H9 (cell line): Measurements from ENCODE around the gene SSTR3. TPM values are rescaled to one million over a fixed set of nuclear protein-coding genes. Genes with fewer than 3 reads are reported as not detected.

Experiments used
- DNase-seq: peaks from one replicate; pipeline ENCODE4 v3.0.0-alpha.2; 2017
- H2AFZ ChIP-seq: one replicate; pipeline ENCODE4 v1.6.1; 2013; ENCODE audit warnings: mild to moderate bottlenecking, low read length, control low read depth, moderate library complexity
- H2AK5ac ChIP-seq: 2 replicates; pipeline ENCODE4 v1.6.1; 2013; ENCODE audit warnings: low read length, control low read depth, mixed read lengths; ENCODE audit not compliant: insufficient read length
- H2BK120ac ChIP-seq: one replicate; pipeline ENCODE4 v1.6.1; 2013; ENCODE audit warnings: low read depth, mild to moderate bottlenecking, low read length, control low read depth, inconsistent platforms; ENCODE audit not compliant: poor library complexity, severe bottlenecking
- H2BK12ac ChIP-seq: 2 replicates; pipeline ENCODE4 v1.6.1; 2013; ENCODE audit warnings: low read length, control low read depth, mixed read lengths, low read depth; ENCODE audit not compliant: insufficient read length
- H2BK15ac ChIP-seq: 2 replicates; pipeline ENCODE4 v1.6.1; 2013; ENCODE audit warnings: low read depth, low read length, control low read depth
- H2BK20ac ChIP-seq: one replicate; pipeline ENCODE4 v1.6.1; 2013; ENCODE audit warnings: low read depth, mild to moderate bottlenecking, low read length, control low read depth, inconsistent platforms; ENCODE audit not compliant: poor library complexity, severe bottlenecking
- H2BK5ac ChIP-seq: 2 replicates; pipeline ENCODE4 v1.6.1; 2013; ENCODE audit warnings: low read length, control low read depth, mixed read lengths; ENCODE audit not compliant: insufficient read length
- H3K14ac ChIP-seq: 2 replicates; pipeline ENCODE4 v1.6.1; 2013; ENCODE audit warnings: low read length, control low read depth; ENCODE audit not compliant: insufficient read depth
- H3K18ac ChIP-seq: 2 replicates; pipeline ENCODE4 v1.6.1; 2013; ENCODE audit warnings: low read depth, mild to moderate bottlenecking, mixed read lengths, low read length, control low read depth; ENCODE audit not compliant: insufficient read length
- H3K23ac ChIP-seq: 2 replicates; pipeline ENCODE4 v1.6.1; 2013; ENCODE audit warnings: low read length, control low read depth, mixed read lengths, low read depth; ENCODE audit not compliant: insufficient read length
- H3K23me2 ChIP-seq: 2 replicates; pipeline ENCODE4 v1.6.1; 2013; ENCODE audit warnings: low read depth, mild to moderate bottlenecking, mixed read lengths, low read length, control low read depth; ENCODE audit not compliant: insufficient read length, poor library complexity, severe bottlenecking
- H3K27ac ChIP-seq: 2 replicates; pipeline ENCODE4 v1.5.1; 2013; ENCODE audit warnings: low read length, control low read depth, mixed read lengths, low read depth; ENCODE audit not compliant: insufficient read length
- H3K27me3 ChIP-seq: 2 replicates; pipeline ENCODE4 v1.6.1; 2013; ENCODE audit warnings: low read length, control low read depth, inconsistent platforms; ENCODE audit not compliant: insufficient read depth
- H3K4ac ChIP-seq: 2 replicates; pipeline ENCODE4 v1.6.1; 2013; ENCODE audit warnings: low read depth, mild to moderate bottlenecking, control low read depth, inconsistent platforms, low read length, moderate library complexity
- H3K4me1 ChIP-seq: 2 replicates; pipeline ENCODE4 v1.6.1; 2013; ENCODE audit warnings: low read length, control low read depth, inconsistent platforms; ENCODE audit not compliant: insufficient read depth
- H3K4me2 ChIP-seq: 2 replicates; pipeline ENCODE4 v1.6.1; 2013; ENCODE audit warnings: low read length, control low read depth, mixed read lengths; ENCODE audit not compliant: insufficient read length, insufficient read depth
- H3K56ac ChIP-seq: 2 replicates; pipeline ENCODE4 v1.6.1; 2013; ENCODE audit warnings: low read depth, mild to moderate bottlenecking, mixed read lengths, low read length, control low read depth; ENCODE audit not compliant: insufficient read length
- H3K79me1 ChIP-seq: 2 replicates; pipeline ENCODE4 v1.6.1; 2013; ENCODE audit warnings: low read depth, mild to moderate bottlenecking, moderate library complexity, low read length, control low read depth, inconsistent platforms; ENCODE audit not compliant: insufficient read depth, poor library complexity, severe bottlenecking
- H3K79me2 ChIP-seq: 2 replicates; pipeline ENCODE4 v1.6.1; 2013; ENCODE audit warnings: low read length, control low read depth, inconsistent platforms; ENCODE audit not compliant: insufficient read depth
- H3K9ac ChIP-seq: 2 replicates; pipeline ENCODE4 v1.6.1; 2013; ENCODE audit warnings: low read length, control low read depth, mixed read lengths; ENCODE audit not compliant: insufficient read length; ENCODE audit errors: extremely low read depth
- H3K9me3 ChIP-seq: one replicate; pipeline ENCODE4 v1.6.1; 2013; ENCODE audit warnings: low read depth, low read length, inconsistent platforms; ENCODE audit not compliant: control insufficient read depth
- H3T11ph ChIP-seq: one replicate; pipeline ENCODE4 v1.6.1; 2013; ENCODE audit warnings: mild to moderate bottlenecking, low read length, control low read depth, inconsistent platforms
- H4K20me1 ChIP-seq: one replicate; pipeline ENCODE4 v1.6.1; 2013; ENCODE audit not compliant: control insufficient read depth, insufficient read length, insufficient read depth
- H4K5ac ChIP-seq: 2 replicates; pipeline ENCODE4 v1.6.1; 2013; ENCODE audit warnings: low read depth, mild to moderate bottlenecking, mixed read lengths, low read length, control low read depth; ENCODE audit not compliant: insufficient read length
- H4K8ac ChIP-seq: replicated peaks from 2 replicates; pipeline ENCODE4 v1.6.1; 2013; ENCODE audit warnings: low read length, control low read depth, mixed read lengths, low read depth; ENCODE audit not compliant: insufficient read length
- H4K91ac ChIP-seq: 2 replicates; pipeline ENCODE4 v1.6.1; 2013; ENCODE audit warnings: low read depth, mild to moderate bottlenecking, moderate library complexity, mixed read lengths, low read length, control low read depth; ENCODE audit not compliant: insufficient read length
- H3K27ac Mint-ChIP-seq, 3 experiments: 2 replicates in 2 of 3; 3 replicates in 1 of 3; pipeline ENCODE4 v1.8.0; 2020 to 2021; ENCODE audit warnings: mixed read lengths in 3 of 3, mild to moderate bottlenecking in 1 of 3, moderate library complexity in 1 of 3
- H3K27me3 Mint-ChIP-seq: 2 replicates; pipeline ENCODE4 v1.8.0; 2021; ENCODE audit warnings: low read depth, mild to moderate bottlenecking, moderate library complexity, mixed read lengths
- H3K36me3 Mint-ChIP-seq, 3 experiments: 2 replicates in 2 of 3; 3 replicates in 1 of 3; pipeline ENCODE4 v1.8.0; 2020 to 2021; ENCODE audit warnings: low read depth in 3 of 3, mixed read lengths in 3 of 3; ENCODE audit not compliant: insufficient read depth in 1 of 3
- H3K4me1 Mint-ChIP-seq, 2 experiments: 2 replicates each; pipeline ENCODE4 v1.8.0; 2020; ENCODE audit warnings: mixed read lengths in 2 of 2
- H3K4me3 Mint-ChIP-seq, 2 experiments: 2 replicates in 1 of 2; 3 replicates in 1 of 2; pipeline ENCODE4 v1.8.0; 2020 to 2021; ENCODE audit warnings: mild to moderate bottlenecking in 2 of 2, mixed read lengths in 2 of 2, moderate library complexity in 1 of 2
- H3K9me3 Mint-ChIP-seq, 2 experiments: 2 replicates in 1 of 2; 3 replicates in 1 of 2; pipeline ENCODE4 v1.8.0; 2020; ENCODE audit warnings: mild to moderate bottlenecking in 2 of 2, mixed read lengths in 2 of 2, moderate library complexity in 1 of 2
- CTCF ChIP-seq: fragments of 200-600 bp; sonication (generic); conservative IDR thresholded peaks from 3 replicates; pipeline ENCODE4 v1.8.0; 2021; ENCODE audit warnings: antibody characterized with exemption, mild to moderate bottlenecking
- WGBS: extraction: QIAGEN DNeasy Blood & Tissue Kit; methylation state at CpG from one replicate; pipeline ENCODE4 v1.1.7; 2013; ENCODE audit warnings: missing lambda C conversion rate, low lambda C conversion rate, mixed read lengths; ENCODE audit not compliant: insufficient read length; ENCODE audit errors: extremely low coverage; 5-methylcytosine and 5-hydroxymethylcytosine counted together
- total RNA-seq: library from RNA; stranded (reverse); gene quantifications from 2 replicates; pipeline ENCODE4 v1.2.1, GENCODE V29; 2021

The SSTR3 gene
- total RNA-seq, 1 experiment from 2014 or later, result 0.68 TPM

- Histone ChIP-seq H2AFZ (no peak overlapping the region), H3K4ac (no peak overlapping the region), H3K4me1 (no peaks in the 10 kb centered on the region), H3K18ac (no peak overlapping the region), H4K5ac (no peak overlapping the region), H3T11ph (no peak overlapping the region), H3K4me2 (no peak overlapping the region), H3K79me1 (no peaks in the 10 kb centered on the region), H4K20me1 (no peaks in the 10 kb centered on the region), H3K9ac (no peak overlapping the region), H3K79me2 (no peaks in the 10 kb centered on the region), H2BK120ac (no peak overlapping the region), H2BK15ac (no peak overlapping the region), H4K8ac (no peak overlapping the region), H3K27me3 (no peaks in the 10 kb centered on the region), H4K91ac (no peak overlapping the region), H3K23ac (no peak overlapping the region), H3K9me3 (no peaks in the 10 kb centered on the region), H3K23me2 (no peaks in the 10 kb centered on the region), H2BK12ac (no peak overlapping the region), H2BK5ac (no peak overlapping the region), H3K56ac (no peak overlapping the region), H2BK20ac (no peak overlapping the region), H3K14ac (no peak overlapping the region), H2AK5ac (no peak overlapping the region), H3K27ac (no peak overlapping the region)
- DNase-seq, result no peak
- no peak for TF ChIP-seq CTCF
- WGBS, result no CpG with 5 or more reads among the region's 8 CpGs
- Mint-ChIP-seq H3K9me3 (no peaks in the 10 kb centered on the region; a peak in 1 of 5 replicates), H3K27ac (no peak overlapping the region), H3K4me1 (peaks cover 25 to 30% of the 10 kb centered on the region in 2 experiments), H3K36me3 (no peaks in the 10 kb centered on the region), H3K4me3 (no peak overlapping the region), H3K27me3 (peaks cover 40% of the 10 kb centered on the region)
Measured at GRCh38 chr22:37169406-37169805, 42.9 kb downstream of the SSTR3 start.
